GM10248 (cell line): Measurements from ENCODE around the gene RTP3.

Experiments
- CTCF ChIA-PET: fragments of 300-600 bp; sonication (Branson Sonifier 250); formaldehyde crosslinking; extraction: SDS; loops from one replicate; lab custom pipeline; 2021; ENCODE audit warnings: antibody characterized with exemption; lab: Yijun Ruan, JAX
- POLR2A ChIA-PET: fragments of 350-650 bp; sonication (Branson Sonifier 250); formaldehyde crosslinking; extraction: SDS; loops from one replicate; lab custom pipeline; 2020; ENCODE audit warnings: antibody characterized with exemption; lab: Yijun Ruan, JAX
- DNase-seq: peaks from one replicate; pipeline ENCODE4 v3.0.0; 2012; ENCODE audit errors: extremely low spot score
- CTCF ChIP-seq: IDR thresholded peaks from 2 replicates; pipeline ENCODE4 v1.5.1; 2012; ENCODE audit warnings: mild to moderate bottlenecking, low read depth; ENCODE audit errors: extremely low read depth, missing control alignments, control extremely low read depth

RTP3 gene

GRCh38 chr3:46539443-46540005 lies 41.7 kb downstream of the RTP3 start:
- DNase-seq, result no peak
- CTCF ChIA-PET, result interaction anchor here (0.8 to 6.0 kb wide), 6 partner anchors 9 to 51 kb away, joined by 3 to 44 read pairs (median 10); no protein-coding TSS in a partner anchor
- no peak for TF ChIP-seq CTCF
- POLR2A ChIA-PET, result no interaction called here

DNA sequence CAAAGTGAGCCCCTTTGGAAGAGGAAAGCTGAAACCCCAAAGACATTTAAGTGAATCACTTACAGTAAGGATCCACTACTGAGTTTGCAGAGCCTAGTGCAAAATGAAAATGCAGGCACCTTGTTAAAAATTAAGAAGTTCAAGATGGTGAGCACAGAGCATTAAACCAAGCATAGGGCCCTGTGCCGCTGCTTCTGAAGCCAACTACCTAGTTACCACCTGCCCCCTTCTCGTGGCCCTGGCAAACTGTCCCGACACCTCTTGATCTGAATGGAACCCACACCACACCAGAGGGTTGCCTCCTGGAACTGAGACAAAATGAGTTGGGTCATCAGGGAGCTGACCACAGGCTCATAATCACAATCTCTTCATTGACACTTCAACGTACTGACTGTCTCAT lies 42.8 kb downstream of the RTP3 start:
- no peak for TF ChIP-seq CTCF

GRCh38 chr3:46541835-46542234 lies 44.1 kb downstream of the RTP3 start:
- POLR2A ChIA-PET, result no interaction called here
- TF ChIP-seq CTCF, result no peak
- DNase-seq, result no peak
- CTCF ChIA-PET, result interaction anchor here (1.0 to 6.0 kb wide), 6 partner anchors 13 to 53 kb away, joined by 3 to 40 read pairs (median 6); partner anchors contain the start of gene RTP3

More for the DNA sequence above, 42.8 kb downstream of the RTP3 start:
- ChIA-PET POLR2A (no interaction called here), CTCF (interaction anchor here (1.4 to 6.0 kb wide), 4 partner anchors 14 to 52 kb away, joined by 3 to 44 read pairs (median 26); no protein-coding TSS in a partner anchor)
- DNase-seq, result no peak

DNA sequence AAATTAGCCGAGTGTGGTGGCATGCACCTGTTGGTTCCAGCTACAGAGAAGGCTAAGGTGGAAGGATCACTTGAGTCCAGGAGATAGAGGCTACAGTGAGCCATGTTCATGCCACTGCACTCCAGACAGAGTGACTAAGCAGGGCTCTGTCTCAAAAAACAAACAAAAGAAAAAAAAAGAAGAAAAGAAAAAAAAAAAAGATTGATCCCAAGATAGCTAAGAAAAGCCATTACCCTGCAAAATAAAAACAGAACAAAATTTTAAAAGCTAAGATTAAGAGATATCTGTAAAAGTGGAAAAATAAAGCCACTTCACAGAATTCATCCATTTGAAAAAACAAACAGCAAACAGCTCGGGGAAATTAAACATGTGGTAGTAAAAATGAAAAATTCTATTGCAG lies 44.6 kb downstream of the RTP3 start:
- DNase-seq, result no peak
- ChIA-PET POLR2A (no interaction called here), CTCF (interaction anchor here (0.6 to 6.0 kb wide), 5 partner anchors 11 to 53 kb away, joined by 3 to 40 read pairs (median 7); partner anchors contain the start of gene RTP3)
- no peak for TF ChIP-seq CTCF

DNA sequence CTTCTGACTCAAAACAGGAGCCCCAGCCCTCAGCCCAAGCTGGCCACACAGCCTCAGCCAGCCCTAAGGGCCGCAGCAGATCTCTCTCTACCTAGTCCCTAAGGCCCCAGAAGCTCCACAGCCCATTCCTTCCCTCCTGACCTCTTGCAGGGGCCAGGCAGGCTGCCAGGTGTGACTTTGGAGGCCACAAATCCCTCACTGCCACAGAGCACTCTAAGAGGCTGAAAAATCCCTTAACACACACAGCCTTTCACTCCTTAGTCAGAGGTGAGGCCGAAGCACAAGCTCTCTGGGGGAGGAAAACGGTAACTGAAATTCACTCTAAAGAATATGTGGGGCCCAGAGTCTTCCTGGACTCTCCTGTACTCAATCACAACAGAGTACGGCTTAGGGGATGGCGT lies 45.0 kb downstream of the RTP3 start:
- no peak for DNase-seq
- TF ChIP-seq CTCF, result no peak
- POLR2A ChIA-PET, result no interaction called here
- CTCF ChIA-PET, result interaction anchor here (0.6 to 6.0 kb wide), 4 partner anchors 10 to 54 kb away, joined by 3 to 40 read pairs (median 14); partner anchors contain the start of gene RTP3

- POLR2A ChIA-PET, result no interaction called here
- CTCF ChIA-PET, result interaction anchor here (1.3 to 2.1 kb wide), 2 partner anchors 56 to 57 kb away, joined by 4 to 9 read pairs; no protein-coding TSS in a partner anchor
- no peak for DNase-seq
- TF ChIP-seq CTCF, result no peak
Observed at GRCh38 chr3:46544771-46545503, 47.2 kb downstream of the RTP3 start.
